GM18505 (cell line): ENCODE data around the gene APBA1.

Experiments
- ATAC-seq: cut with Tn5 transposase; IDR thresholded peaks from one replicate; pipeline ENCODE4 v1.9.1; 2021; ENCODE audit not compliant: unreplicated experiment
- POLR2A ChIP-seq: IDR thresholded peaks from 4 replicates; pipeline ENCODE4 v1.6.1; 2011; ENCODE audit warnings: borderline replicate concordance; ENCODE audit not compliant: insufficient read depth, insufficient read length; ENCODE audit errors: extremely low read depth

APBA1 gene

GRCh38 chr9:69499959-69500358, 172.2 kb downstream of the APBA1 start:
- ATAC-seq, result no peak
- TF ChIP-seq POLR2A, result no peak

DNA sequence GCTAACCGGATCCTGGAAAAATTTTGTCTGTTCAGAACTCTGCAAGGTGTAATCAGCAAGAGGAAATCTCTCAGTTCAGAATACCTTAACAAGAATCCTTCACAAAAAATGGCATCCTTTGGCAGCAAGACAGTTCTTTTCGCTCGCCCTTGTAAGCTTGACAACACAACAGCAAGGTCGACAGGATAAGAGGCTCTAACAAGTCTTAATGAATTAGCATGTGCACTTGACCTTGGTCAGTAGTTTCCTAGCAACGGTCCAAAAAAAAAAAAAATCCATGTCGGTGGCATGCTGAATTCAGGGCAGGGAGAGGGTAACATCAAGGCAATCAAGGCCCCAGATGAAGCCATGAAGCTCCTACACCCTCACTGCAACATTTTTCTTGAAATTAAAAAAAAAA, 172.8 kb downstream of the APBA1 start:
- TF ChIP-seq POLR2A, result no peak
- no peak for ATAC-seq

DNA sequence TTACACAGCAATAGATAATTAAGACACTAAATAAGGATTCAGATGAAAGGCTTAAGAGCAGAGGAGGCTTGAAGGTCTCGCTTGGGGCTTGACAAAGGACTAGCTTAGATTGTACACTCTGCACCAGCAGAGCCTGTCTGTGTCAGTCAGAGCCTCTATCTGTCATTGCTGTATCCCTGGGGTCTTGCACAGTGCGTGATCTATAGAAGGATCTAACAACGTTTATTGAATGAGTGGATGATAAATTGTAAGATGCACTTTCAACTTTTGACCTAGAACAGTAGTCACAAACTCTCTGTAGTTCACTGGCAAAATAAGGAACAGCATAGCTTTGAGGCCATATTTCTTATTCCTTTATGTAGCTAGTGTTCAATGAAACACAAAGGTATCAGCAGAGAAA, 173.7 kb downstream of the APBA1 start:
- ATAC-seq, result no peak
- no peak for TF ChIP-seq POLR2A

DNA sequence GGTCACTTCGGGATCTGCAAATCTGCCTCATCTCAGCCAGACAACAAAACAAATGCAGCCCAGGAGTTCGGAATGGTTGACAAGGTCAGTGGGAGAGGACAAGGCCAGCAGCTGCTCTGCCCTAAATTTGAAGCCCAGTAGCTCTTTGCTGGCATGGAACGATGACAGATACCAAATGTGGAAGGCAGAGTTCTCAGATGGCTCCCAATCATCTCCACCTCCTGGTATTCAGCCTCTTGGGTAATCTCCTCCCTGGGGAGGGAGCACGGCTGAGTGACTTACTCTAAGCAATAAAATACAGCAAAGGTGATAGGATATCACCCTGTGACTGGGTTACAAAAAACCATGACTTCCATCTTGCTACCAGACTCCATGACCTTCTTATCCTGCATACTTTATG, 174.4 kb downstream of the APBA1 start:
- TF ChIP-seq POLR2A, result no peak

DNA sequence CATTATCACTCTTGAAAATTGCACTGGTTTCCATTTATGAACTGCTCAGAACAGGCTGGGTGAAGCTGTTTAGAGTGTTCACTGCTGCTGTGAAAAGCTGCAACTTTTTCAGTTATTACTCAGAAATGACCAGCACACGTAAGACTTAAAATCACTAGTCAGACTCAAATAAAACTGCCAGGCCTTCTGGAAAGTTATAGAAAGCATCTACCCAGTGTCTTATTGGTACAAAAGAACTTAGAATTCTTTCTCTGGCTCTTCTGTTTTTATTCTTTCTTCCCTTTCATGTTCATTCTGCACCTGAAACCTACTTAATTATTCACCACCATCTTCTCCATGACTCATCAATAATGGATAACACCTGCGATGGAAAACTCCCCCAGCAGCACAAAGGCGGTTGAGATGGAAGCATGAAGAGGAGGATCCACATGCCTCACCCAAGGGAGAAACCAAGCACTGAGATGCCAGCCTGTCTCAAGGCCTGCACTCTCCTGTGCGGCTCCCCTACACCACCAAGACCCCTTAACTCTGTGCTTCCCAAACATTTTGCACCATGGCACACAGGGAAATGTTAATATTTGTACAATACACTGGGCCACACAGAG, 175.2 kb downstream of the APBA1 start:
- no peak for ATAC-seq
- no peak for TF ChIP-seq POLR2A

More for the DNA sequence above, 174.4 kb downstream of the APBA1 start:
- no peak for ATAC-seq

DNA sequence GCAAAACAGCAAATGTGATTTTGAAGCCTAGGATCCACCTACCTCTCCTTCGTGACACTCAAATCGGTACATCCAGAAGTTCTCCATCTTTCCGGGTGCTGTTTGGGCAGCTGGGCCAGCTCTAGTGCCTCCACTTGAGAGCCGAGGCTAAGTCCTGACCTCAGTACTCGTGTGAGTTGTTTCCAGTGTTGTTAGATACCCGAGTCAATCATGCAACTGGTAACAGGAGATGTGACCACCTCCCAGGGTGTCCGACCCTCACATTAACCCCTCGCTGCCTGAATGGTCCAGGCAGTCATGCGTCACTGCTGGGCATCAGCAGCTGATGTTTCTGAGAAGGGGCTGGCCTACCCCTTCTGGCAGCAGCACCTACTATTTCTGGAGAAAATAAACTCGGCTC, 176.9 kb downstream of the APBA1 start:
- TF ChIP-seq POLR2A, result no peak
- ATAC-seq, result no peak

DNA sequence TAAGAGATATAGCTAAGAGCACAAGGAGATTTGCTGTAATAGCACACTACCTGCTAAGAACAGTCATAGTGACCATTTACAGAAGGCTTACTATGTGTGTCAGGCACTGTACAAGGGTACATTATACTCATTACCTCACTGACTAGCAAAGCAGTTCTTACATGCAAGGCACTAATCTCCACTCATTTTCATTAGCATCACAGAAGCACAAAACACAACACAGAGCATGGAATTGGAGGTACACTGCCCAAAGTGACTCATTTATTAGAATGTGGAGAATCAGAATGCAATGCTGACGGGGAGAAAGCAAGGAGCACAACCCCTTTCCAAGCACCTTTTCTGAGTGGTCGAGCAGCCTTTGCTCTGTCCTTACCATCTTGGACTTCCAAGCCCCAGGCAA, 177.4 kb downstream of the APBA1 start:
- no peak for ATAC-seq
- TF ChIP-seq POLR2A, result no peak

DNA sequence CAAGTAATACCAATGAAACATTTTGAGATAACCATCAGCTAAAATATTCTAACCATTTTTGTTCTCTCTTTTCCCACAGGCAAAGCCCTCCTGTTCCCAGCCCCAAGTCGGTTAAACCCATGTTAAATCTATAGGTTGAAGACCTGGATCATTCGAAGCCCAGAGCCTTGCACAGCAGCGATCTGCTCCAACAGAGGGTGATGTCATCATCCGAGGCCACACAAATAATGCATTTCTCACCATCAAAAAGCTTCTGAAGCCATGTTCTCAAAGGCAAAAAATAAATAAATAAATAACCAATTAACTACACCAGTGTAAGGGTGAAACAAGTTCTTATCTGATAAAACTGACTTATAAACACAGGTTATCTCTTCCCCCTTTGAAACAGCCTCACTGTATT, 178.0 kb downstream of the APBA1 start:
- no peak for ATAC-seq
- no peak for TF ChIP-seq POLR2A

DNA sequence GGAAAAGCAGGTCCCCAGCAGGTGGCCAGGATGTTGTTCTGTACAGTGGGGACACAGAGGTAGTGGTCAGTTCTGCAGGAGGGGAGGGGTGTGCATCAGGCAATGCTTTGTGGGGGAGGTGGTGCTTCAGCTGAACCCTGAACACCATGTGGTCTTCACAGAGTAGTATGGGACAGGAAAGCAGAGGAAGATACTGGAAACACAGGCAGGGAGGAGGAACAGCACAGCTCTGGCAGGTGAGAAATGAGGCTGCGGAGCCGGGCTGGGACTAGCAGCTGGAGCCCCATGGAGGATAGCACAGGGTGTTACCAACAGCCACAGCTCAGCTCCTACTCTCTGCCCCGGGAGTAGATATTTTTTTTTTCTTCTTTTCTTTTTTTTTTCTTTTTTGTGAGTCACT, 185.7 kb downstream of the APBA1 start:
- no peak for TF ChIP-seq POLR2A

GRCh38 chr9:69485466-69485865, 186.7 kb downstream of the APBA1 start:
- no peak for TF ChIP-seq POLR2A
- ATAC-seq, result no peak

More for the DNA sequence above, 185.7 kb downstream of the APBA1 start:
- no peak for ATAC-seq

GRCh38 chr9:69483886-69484422, 188.2 kb downstream of the APBA1 start:
- no peak for TF ChIP-seq POLR2A
- no peak for ATAC-seq

- TF ChIP-seq POLR2A, result no peak
- ATAC-seq, result no peak
These were observed 195.4 kb downstream of the APBA1 start for GRCh38 chr9:69476797-69477196.

DNA sequence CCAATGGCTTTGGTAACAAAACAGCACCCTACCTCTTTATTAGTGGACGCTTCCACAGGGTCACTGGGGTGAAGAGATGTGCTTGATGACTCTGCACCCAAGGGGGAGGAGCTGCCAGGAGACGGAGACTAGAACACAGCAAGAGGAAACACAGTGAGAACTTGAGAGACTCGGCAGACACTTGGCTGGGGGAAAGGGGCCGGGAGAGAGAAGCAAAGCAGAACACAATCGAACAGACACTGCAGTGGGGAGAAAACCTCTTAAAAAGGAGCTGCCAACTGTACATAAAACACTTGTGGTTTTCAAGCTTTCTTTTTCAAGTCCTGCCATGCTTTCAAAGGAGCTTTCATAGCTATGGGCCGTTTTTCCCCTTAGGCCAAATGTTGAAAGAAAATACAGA, 196.2 kb downstream of the APBA1 start:
- ATAC-seq, result no peak

GRCh38 chr9:69474821-69475220, 197.3 kb downstream of the APBA1 start:
- TF ChIP-seq POLR2A, result no peak
- ATAC-seq, result no peak

More for the DNA sequence above, 196.2 kb downstream of the APBA1 start:
- TF ChIP-seq POLR2A, result no peak

GRCh38 chr9:69472101-69472620, 200.0 kb downstream of the APBA1 start:
- ATAC-seq, result no peak
- no peak for TF ChIP-seq POLR2A

GRCh38 chr9:69471433-69471832, 200.7 kb downstream of the APBA1 start:
- ATAC-seq, result no peak
- no peak for TF ChIP-seq POLR2A
